SIG-M5 (cell line): ENCODE results near the gene GBA3.

Experiments
- DNase-seq: peaks from one replicate; lab custom pipeline; 2025; lab: John Stamatoyannopoulos, UW

Gene GBA3

GRCh38 chr4:22787753-22788375, 95.1 kb downstream of the GBA3 start:
- DNase-seq = no peak

- DNase-seq = no peak
These were observed 97.9 kb downstream of the GBA3 start for GRCh38 chr4:22790631-22791030.

GRCh38 chr4:22794732-22795131, 102.0 kb downstream of the GBA3 start:
- DNase-seq = no peak

- DNase-seq = no peak
These were observed 108.7 kb downstream of the GBA3 start for GRCh38 chr4:22801391-22801790.

- no peak for DNase-seq
These were observed 110.1 kb downstream of the GBA3 start for GRCh38 chr4:22802876-22803275.

GRCh38 chr4:22803512-22803911, 110.8 kb downstream of the GBA3 start:
- no peak for DNase-seq

GRCh38 chr4:22814906-22815305, 122.2 kb downstream of the GBA3 start:
- no peak for DNase-seq

- DNase-seq = no peak
These were observed 131.4 kb downstream of the GBA3 start for GRCh38 chr4:22824091-22824490.

GRCh38 chr4:22842360-22843018, 149.8 kb downstream of the GBA3 start:
- DNase-seq = no peak

GRCh38 chr4:22848332-22848731, 155.6 kb downstream of the GBA3 start:
- DNase-seq = no peak

- DNase-seq = no peak
These were observed 157.3 kb downstream of the GBA3 start for GRCh38 chr4:22850055-22850454.

GRCh38 chr4:22850630-22851029, 157.9 kb downstream of the GBA3 start:
- no peak for DNase-seq

- DNase-seq = no peak
These were observed 164.7 kb downstream of the GBA3 start for GRCh38 chr4:22857411-22857810.

- DNase-seq = no peak
These were observed 166.6 kb downstream of the GBA3 start for GRCh38 chr4:22859318-22859717.
